Karpas-422 (cell line): ENCODE results near the gene TMEM184A. TPM values are rescaled to one million over a fixed set of nuclear protein-coding genes. Genes with fewer than 3 reads are reported as not detected.

Experiments used
- DNase-seq: peaks from one replicate; pipeline ENCODE4 v3.0.0-alpha.2; 2015
- H2AFZ ChIP-seq: fragments of 200-600 bp; sonication (generic); 2 replicates; pipeline ENCODE4 v1.6.1; 2014; ENCODE audit warnings: antibody characterized with exemption, low read length, mixed read lengths
- H3K27ac ChIP-seq: fragments of 200-600 bp; sonication (generic); 2 replicates; pipeline ENCODE4 v1.5.1; 2014; ENCODE audit warnings: mild to moderate bottlenecking, low read length, moderate library complexity
- H3K27me3 ChIP-seq: fragments of 200-600 bp; sonication (generic); 2 replicates; pipeline ENCODE4 v1.6.1; 2014; ENCODE audit warnings: low read length, mixed read lengths
- H3K36me3 ChIP-seq: fragments of 200-600 bp; sonication (generic); 2 replicates; pipeline ENCODE4 v1.6.1; 2014; ENCODE audit warnings: low read length, mixed read lengths; ENCODE audit not compliant: insufficient read depth
- H3K4me1 ChIP-seq: fragments of 200-600 bp; sonication (generic); 2 replicates; pipeline ENCODE4 v1.6.1; 2014; ENCODE audit warnings: mild to moderate bottlenecking, low read length, mixed read lengths
- H3K4me2 ChIP-seq: fragments of 200-600 bp; sonication (generic); 2 replicates; pipeline ENCODE4 v1.6.1; 2014; ENCODE audit warnings: low read length, low read depth, mild to moderate bottlenecking; ENCODE audit not compliant: poor library complexity, severe bottlenecking
- H3K4me3 ChIP-seq: fragments of 200-600 bp; sonication (generic); 2 replicates; pipeline ENCODE4 v1.5.1; 2014; ENCODE audit warnings: mild to moderate bottlenecking, antibody characterized with exemption, low read length, mixed read lengths
- H3K79me2 ChIP-seq: fragments of 200-600 bp; sonication (generic); 2 replicates; pipeline ENCODE4 v1.6.1; 2014; ENCODE audit warnings: mild to moderate bottlenecking, low read length, mixed read lengths
- H3K9ac ChIP-seq: fragments of 200-600 bp; sonication (generic); 2 replicates; pipeline ENCODE4 v1.6.0; 2014; ENCODE audit warnings: low read length
- H3K9me2 ChIP-seq: fragments of 200-600 bp; sonication (generic), shearing (Covaris generic); replicated peaks from 2 replicates; pipeline ENCODE4 v1.6.0; 2014; ENCODE audit warnings: mild to moderate bottlenecking, low read length, moderate library complexity; ENCODE audit not compliant: insufficient read depth
- H3K9me3 ChIP-seq: fragments of 300-700, 200-600 bp; sonication (generic); 2 replicates; pipeline ENCODE4 v1.6.1; 2014; ENCODE audit warnings: low read length, mixed read lengths
- H4K20me1 ChIP-seq: fragments of 200-600 bp; sonication (generic); 2 replicates; pipeline ENCODE4 v1.6.1; 2014; ENCODE audit warnings: mild to moderate bottlenecking, antibody characterized with exemption, low read length, low read depth; ENCODE audit not compliant: insufficient read depth
- total RNA-seq: library from RNA; depleted of rRNA; stranded (reverse); fragments of >200 nt; shearing (Covaris generic); gene quantifications from 2 replicates; pipeline ENCODE4 v1.2.3, GENCODE V29; 2014; ENCODE audit warnings: low replicate concordance

TMEM184A gene
- total RNA-seq, 1 experiment from 2014 or later: not detected

- DNase-seq: no peak
- H3K27me3 ChIP-seq: no peaks in the 10 kb centered on the region; the same call in 1 of the 2 replicates
Measured at GRCh38 chr7:1593091-1593866, 37.3 kb upstream of the TMEM184A start.

GRCh38 chr7:1592299-1592871 is 36.4 kb upstream of the TMEM184A start:
- H3K79me2 ChIP-seq: no peaks in the 10 kb centered on the region
- no peaks in the 10 kb centered on the region for H3K9me2 ChIP-seq
- no peak overlapping the region for H3K9ac ChIP-seq
- DNase-seq: no peak
- no peaks in the 10 kb centered on the region; the same call in 1 of the 2 replicates for H3K27me3 ChIP-seq
- no peak overlapping the region for H3K27ac ChIP-seq
- H3K4me3 ChIP-seq: no peak overlapping the region
- no peaks in the 10 kb centered on the region for H3K36me3 ChIP-seq
- H3K4me2 ChIP-seq: no peak overlapping the region
- H3K9me3 ChIP-seq: peaks cover 8% of the 10 kb centered on the region
- peaks cover 6% of the 10 kb centered on the region; the same call in 1 of the 2 replicates for H4K20me1 ChIP-seq
- H2AFZ ChIP-seq: no peak overlapping the region
- H3K4me1 ChIP-seq: no peaks in the 10 kb centered on the region

More at GRCh38 chr7:1593091-1593866, 37.3 kb upstream of the TMEM184A start:
- no peak overlapping the region for H3K4me2 ChIP-seq
- H3K27ac ChIP-seq: no peak overlapping the region
- no peak overlapping the region for H2AFZ ChIP-seq
- no peak overlapping the region for H3K9ac ChIP-seq
- no peaks in the 10 kb centered on the region for H3K79me2 ChIP-seq
- H3K4me1 ChIP-seq: no peaks in the 10 kb centered on the region
- H3K9me2 ChIP-seq: no peaks in the 10 kb centered on the region
- H3K36me3 ChIP-seq: no peaks in the 10 kb centered on the region
- H3K9me3 ChIP-seq: peaks cover 8% of the 10 kb centered on the region
- H4K20me1 ChIP-seq: peaks cover 6% of the 10 kb centered on the region; the same call in 1 of the 2 replicates
- H3K4me3 ChIP-seq: no peak overlapping the region

GRCh38 chr7:1591876-1592275 is 35.9 kb upstream of the TMEM184A start:
- Histone ChIP-seq H4K20me1 (peaks cover 6% of the 10 kb centered on the region; the same call in 1 of the 2 replicates), H3K27ac (no peak overlapping the region), H3K9me3 (peaks cover 8% of the 10 kb centered on the region), H3K9ac (no peak overlapping the region), H3K36me3 (no peaks in the 10 kb centered on the region), H3K4me2 (no peak overlapping the region), H3K4me3 (no peak overlapping the region), H3K27me3 (no peaks in the 10 kb centered on the region; the same call in 1 of the 2 replicates), H3K79me2 (no peaks in the 10 kb centered on the region), H3K9me2 (no peaks in the 10 kb centered on the region), H2AFZ (no peak overlapping the region), H3K4me1 (no peaks in the 10 kb centered on the region)
- DNase-seq: no peak

- no peak overlapping the region for H2AFZ ChIP-seq
Measured at GRCh38 chr7:1591396-1591795, 35.4 kb upstream of the TMEM184A start.

GRCh38 chr7:1590887-1591286 is 34.9 kb upstream of the TMEM184A start:
- Histone ChIP-seq H3K9me2 (no peaks in the 10 kb centered on the region), H3K27ac (no peak overlapping the region), H3K4me2 (no peak overlapping the region), H3K79me2 (no peaks in the 10 kb centered on the region), H3K4me1 (no peaks in the 10 kb centered on the region), H3K36me3 (no peaks in the 10 kb centered on the region), H3K9ac (no peak overlapping the region), H4K20me1 (peaks cover 6% of the 10 kb centered on the region; the same call in 1 of the 2 replicates), H2AFZ (no peak overlapping the region), H3K27me3 (no peaks in the 10 kb centered on the region; the same call in 1 of the 2 replicates), H3K9me3 (peaks cover 8% of the 10 kb centered on the region), H3K4me3 (no peak overlapping the region)
- DNase-seq: no peak

More at GRCh38 chr7:1591396-1591795, 35.4 kb upstream of the TMEM184A start:
- Histone ChIP-seq H3K4me3 (no peak overlapping the region), H3K27ac (no peak overlapping the region), H3K4me1 (no peaks in the 10 kb centered on the region), H3K27me3 (no peaks in the 10 kb centered on the region; the same call in 1 of the 2 replicates), H3K9ac (no peak overlapping the region), H4K20me1 (peaks cover 6% of the 10 kb centered on the region; the same call in 1 of the 2 replicates), H3K36me3 (no peaks in the 10 kb centered on the region), H3K9me3 (peaks cover 8% of the 10 kb centered on the region), H3K79me2 (no peaks in the 10 kb centered on the region), H3K9me2 (no peaks in the 10 kb centered on the region), H3K4me2 (no peak overlapping the region)
- DNase-seq: no peak

- Histone ChIP-seq H3K9me3 (peaks cover 8% of the 10 kb centered on the region), H3K36me3 (no peaks in the 10 kb centered on the region), H3K27ac (no peak overlapping the region), H3K4me3 (no peak overlapping the region), H3K79me2 (no peaks in the 10 kb centered on the region), H3K4me1 (no peaks in the 10 kb centered on the region), H3K9me2 (no peaks in the 10 kb centered on the region), H2AFZ (no peak overlapping the region), H3K9ac (no peak overlapping the region), H3K27me3 (no peaks in the 10 kb centered on the region; the same call in 1 of the 2 replicates), H3K4me2 (no peak overlapping the region), H4K20me1 (peaks cover 6% of the 10 kb centered on the region; the same call in 1 of the 2 replicates)
- no peak for DNase-seq
Measured at GRCh38 chr7:1590476-1590875, 34.5 kb upstream of the TMEM184A start.

- no peaks in the 10 kb centered on the region; the same call in 1 of the 2 replicates for H3K27me3 ChIP-seq
- H4K20me1 ChIP-seq: peaks cover 6% of the 10 kb centered on the region; the same call in 1 of the 2 replicates
- H3K4me3 ChIP-seq: no peak overlapping the region
Measured at GRCh38 chr7:1588978-1589377, 33.0 kb upstream of the TMEM184A start.

GRCh38 chr7:1587738-1588137 is 31.7 kb upstream of the TMEM184A start:
- Histone ChIP-seq H3K27me3 (no peaks in the 10 kb centered on the region; the same call in 1 of the 2 replicates), H3K27ac (no peak overlapping the region), H3K4me3 (no peak overlapping the region), H3K9me2 (no peaks in the 10 kb centered on the region), H4K20me1 (peaks cover under 1% of the 10 kb centered on the region; the same call in 1 of the 2 replicates), H3K79me2 (no peaks in the 10 kb centered on the region), H3K4me1 (no peaks in the 10 kb centered on the region), H3K4me2 (no peak overlapping the region), H3K9ac (no peak overlapping the region), H3K36me3 (no peaks in the 10 kb centered on the region), H2AFZ (no peak overlapping the region), H3K9me3 (peaks cover 8% of the 10 kb centered on the region)
- DNase-seq: no peak

More at GRCh38 chr7:1588978-1589377, 33.0 kb upstream of the TMEM184A start:
- peaks cover 8% of the 10 kb centered on the region for H3K9me3 ChIP-seq
- H3K9me2 ChIP-seq: no peaks in the 10 kb centered on the region
- no peaks in the 10 kb centered on the region for H3K4me1 ChIP-seq
- no peak overlapping the region for H3K9ac ChIP-seq
- no peak overlapping the region for H3K4me2 ChIP-seq
- H3K27ac ChIP-seq: no peak overlapping the region
- H3K79me2 ChIP-seq: no peaks in the 10 kb centered on the region
- no peaks in the 10 kb centered on the region for H3K36me3 ChIP-seq
- no peak for DNase-seq
- no peak overlapping the region for H2AFZ ChIP-seq
